OCI-LY3 (cell line): Measurements from ENCODE around the gene MED4.
A peak's percentile ranks its signal among the peaks of the same experiment; 100 is the strongest.

Experiments
- H2AFZ ChIP-seq: fragments of 200-600, 300-600 bp; shearing (Covaris generic); 2 replicates; pipeline ENCODE4 v1.6.0; 2014; ENCODE audit warnings: antibody characterized with exemption, low read depth, low read length
- H3K27ac ChIP-seq: fragments of 200-600, 300-600 bp; sonication (generic); 2 replicates; pipeline ENCODE4 v1.5.1; 2014; ENCODE audit warnings: mild to moderate bottlenecking, low read length, moderate library complexity, mixed read lengths
- H3K27me3 ChIP-seq: fragments of 200-600, 300-600 bp; sonication (generic); 2 replicates; pipeline ENCODE4 v1.6.1; 2014; ENCODE audit warnings: low read depth, low read length, mixed read lengths
- H3K36me3 ChIP-seq: fragments of 200-600, 300-600 bp; sonication (generic); replicated peaks from 2 replicates; pipeline ENCODE3; 2014; ENCODE audit warnings: low read depth, low read length, mixed read lengths
- H3K4me1 ChIP-seq: fragments of 300-600, 200-600 bp; sonication (generic); 2 replicates; pipeline ENCODE4 v1.6.1; 2014; ENCODE audit warnings: low read length, mixed read lengths
- H3K4me2 ChIP-seq: fragments of 200-600, 300-600 bp; sonication (generic); 2 replicates; pipeline ENCODE4 v1.6.1; 2014; ENCODE audit warnings: low read length, mixed read lengths
- H3K4me3 ChIP-seq: fragments of 300-600, 200-600 bp; sonication (generic); 2 replicates; pipeline ENCODE4 v1.5.1; 2014; ENCODE audit warnings: antibody characterized with exemption, mild to moderate bottlenecking, low read length, moderate library complexity
- H3K79me2 ChIP-seq: fragments of 300-600, 200-600 bp; shearing (Covaris generic); 2 replicates; pipeline ENCODE4 v1.6.1; 2014; ENCODE audit warnings: mild to moderate bottlenecking, low read length, mixed read lengths
- H3K9ac ChIP-seq: fragments of 300-600, 200-600 bp; shearing (Covaris generic); 2 replicates; pipeline ENCODE4 v1.6.0; 2014; ENCODE audit warnings: mild to moderate bottlenecking, low read length, moderate library complexity
- H3K9me3 ChIP-seq: fragments of 200-600, 300-600 bp; shearing (Covaris generic); 2 replicates; pipeline ENCODE4 v1.6.1; 2014; ENCODE audit warnings: low read length, mixed read lengths; ENCODE audit not compliant: insufficient read depth
- H4K20me1 ChIP-seq: fragments of 200-600, 300-600 bp; sonication (generic); 2 replicates; pipeline ENCODE4 v1.6.1; 2016; ENCODE audit warnings: low read length, mixed read lengths; ENCODE audit not compliant: insufficient read depth
- CTCF ChIP-seq: fragments of 200-600, 300-600 bp; sonication (generic); IDR thresholded peaks from 2 replicates; pipeline ENCODE4 v1.5.1; 2014; ENCODE audit warnings: antibody characterized with exemption, low read length, low read depth
- EZH2phosphoT487 ChIP-seq: fragments of 200-600 bp; shearing (Covaris generic); IDR thresholded peaks from 2 replicates; pipeline ENCODE4 v1.6.1; 2018; ENCODE audit warnings: antibody characterized with exemption, mixed run types, low read depth

MED4 gene

GRCh38 chr13:48050550-48050949 is 44.4 kb downstream of the MED4 start:
- H3K4me3 ChIP-seq: no peak overlapping the region
- H2AFZ ChIP-seq: no peak overlapping the region
- no peaks in the 10 kb centered on the region for H3K9me3 ChIP-seq
- H3K4me2 ChIP-seq: no peak overlapping the region
- no peaks in the 10 kb centered on the region for H3K27me3 ChIP-seq
- H3K4me1 ChIP-seq: peaks cover 6% of the 10 kb centered on the region
- H4K20me1 ChIP-seq: no peaks in the 10 kb centered on the region
- no peaks in the 10 kb centered on the region; the same call in 1 of the 2 replicates for H3K79me2 ChIP-seq
- H3K27ac ChIP-seq: no peak overlapping the region
- H3K9ac ChIP-seq: no peak overlapping the region
- H3K36me3 ChIP-seq: peaks cover 48% of the 10 kb centered on the region
- no peak for TF ChIP-seq CTCF
- no peak for TF ChIP-seq EZH2phosphoT487

GRCh38 chr13:48043789-48044503 is 51.0 kb downstream of the MED4 start:
- Histone ChIP-seq H2AFZ (no peak overlapping the region), H4K20me1 (no peaks in the 10 kb centered on the region), H3K27me3 (no peaks in the 10 kb centered on the region), H3K9me3 (no peaks in the 10 kb centered on the region), H3K79me2 (peaks cover 13% of the 10 kb centered on the region), H3K4me3 (no peak overlapping the region), H3K4me2 (no peak overlapping the region), H3K4me1 (peaks cover 21% of the 10 kb centered on the region), H3K36me3 (peaks cover 38% of the 10 kb centered on the region), H3K27ac (peak overlapping the region; percentile 20), H3K9ac (no peak overlapping the region)
- no peak for TF ChIP-seq CTCF
- no peak for TF ChIP-seq EZH2phosphoT487

- H3K9me3 ChIP-seq: no peaks in the 10 kb centered on the region
- no peak overlapping the region for H3K4me2 ChIP-seq
- no peak overlapping the region for H3K9ac ChIP-seq
- H3K79me2 ChIP-seq: peaks cover 23% of the 10 kb centered on the region
- H3K36me3 ChIP-seq: peaks cover 31% of the 10 kb centered on the region
- no peaks in the 10 kb centered on the region for H3K27me3 ChIP-seq
- H4K20me1 ChIP-seq: no peaks in the 10 kb centered on the region
- no peak overlapping the region for H3K27ac ChIP-seq
- H3K4me3 ChIP-seq: no peak overlapping the region
- no peak overlapping the region for H2AFZ ChIP-seq
- TF ChIP-seq CTCF: no peak
- TF ChIP-seq EZH2phosphoT487: no peak
- H3K4me1 ChIP-seq: peaks cover 28% of the 10 kb centered on the region
Measured at GRCh38 chr13:48042894-48043293, 52.0 kb downstream of the MED4 start.

GRCh38 chr13:48040896-48041295 is 54.0 kb downstream of the MED4 start:
- Histone ChIP-seq H4K20me1 (no peaks in the 10 kb centered on the region), H2AFZ (no peak overlapping the region), H3K4me2 (no peak overlapping the region), H3K27ac (no peak overlapping the region), H3K9ac (no peak overlapping the region), H3K4me1 (peaks cover 29% of the 10 kb centered on the region), H3K4me3 (no peak overlapping the region), H3K36me3 (peaks cover 30% of the 10 kb centered on the region), H3K79me2 (peaks cover 31% of the 10 kb centered on the region), H3K27me3 (no peaks in the 10 kb centered on the region), H3K9me3 (no peaks in the 10 kb centered on the region)
- no peak for TF ChIP-seq EZH2phosphoT487
